HEK293 (cell line): ENCODE measurements around the gene PLCL2.

Experiments used
- TRIM28 ChIP-seq: IDR thresholded peaks from 2 replicates; pipeline ENCODE4 v1.6.1; 2011; ENCODE audit warnings: low read length, control low read depth, borderline replicate concordance
- ZBTB1 ChIP-seq: fragments of 450-650 bp; formaldehyde crosslinking; IDR thresholded peaks from 2 replicates; pipeline ENCODE4 v1.5.1; 2016; ENCODE audit warnings: missing biosample characterization, missing genetic modification characterization
- ZNF174 ChIP-seq: fragments of 450-650 bp; formaldehyde crosslinking; IDR thresholded peaks from 2 replicates; pipeline ENCODE4 v1.5.0; 2017; ENCODE audit warnings: missing biosample characterization, mild to moderate bottlenecking, missing genetic modification characterization
- ZNF302 ChIP-seq: fragments of 450-650 bp; formaldehyde crosslinking; IDR thresholded peaks from 2 replicates; pipeline ENCODE4 v1.5.1; 2016; ENCODE audit warnings: missing biosample characterization, missing genetic modification characterization, low read depth
- ZNF394 ChIP-seq: fragments of 450-650 bp; formaldehyde crosslinking; IDR thresholded peaks from 2 replicates; pipeline ENCODE4 v1.5.1; 2016; ENCODE audit warnings: missing biosample characterization, missing genetic modification characterization, mild to moderate bottlenecking, moderate library complexity, borderline replicate concordance
- ZNF626 ChIP-seq: fragments of 450-650 bp; sonication (Bioruptor Pico); formaldehyde crosslinking; IDR thresholded peaks from 2 replicates; pipeline ENCODE4 v1.5.1; 2018; ENCODE audit warnings: missing biosample characterization, missing genetic modification characterization, inconsistent platforms
- ZNF707 ChIP-seq: fragments of 450-650 bp; formaldehyde crosslinking; IDR thresholded peaks from 2 replicates; pipeline ENCODE4 v1.5.1; 2016; ENCODE audit warnings: missing biosample characterization, missing genetic modification characterization
- TF ChIP-seq, protein P1 (sequence below): fragments of 450-650 bp; formaldehyde crosslinking; IDR thresholded peaks from 2 replicates; pipeline ENCODE4; 2016; ENCODE audit warnings: missing biosample characterization, missing genetic modification characterization
- TF ChIP-seq, protein P2 (sequence below): fragments of 450-650 bp; formaldehyde crosslinking; IDR thresholded peaks from 2 replicates; pipeline ENCODE4 v1.5.1; 2016; ENCODE audit warnings: missing biosample characterization, missing genetic modification characterization, low read depth
- TF ChIP-seq, protein P3 (sequence below): fragments of 450-650 bp; formaldehyde crosslinking; IDR thresholded peaks from 2 replicates; pipeline ENCODE4 v1.5.1; 2016; ENCODE audit warnings: missing biosample characterization, missing genetic modification characterization

DNA sequence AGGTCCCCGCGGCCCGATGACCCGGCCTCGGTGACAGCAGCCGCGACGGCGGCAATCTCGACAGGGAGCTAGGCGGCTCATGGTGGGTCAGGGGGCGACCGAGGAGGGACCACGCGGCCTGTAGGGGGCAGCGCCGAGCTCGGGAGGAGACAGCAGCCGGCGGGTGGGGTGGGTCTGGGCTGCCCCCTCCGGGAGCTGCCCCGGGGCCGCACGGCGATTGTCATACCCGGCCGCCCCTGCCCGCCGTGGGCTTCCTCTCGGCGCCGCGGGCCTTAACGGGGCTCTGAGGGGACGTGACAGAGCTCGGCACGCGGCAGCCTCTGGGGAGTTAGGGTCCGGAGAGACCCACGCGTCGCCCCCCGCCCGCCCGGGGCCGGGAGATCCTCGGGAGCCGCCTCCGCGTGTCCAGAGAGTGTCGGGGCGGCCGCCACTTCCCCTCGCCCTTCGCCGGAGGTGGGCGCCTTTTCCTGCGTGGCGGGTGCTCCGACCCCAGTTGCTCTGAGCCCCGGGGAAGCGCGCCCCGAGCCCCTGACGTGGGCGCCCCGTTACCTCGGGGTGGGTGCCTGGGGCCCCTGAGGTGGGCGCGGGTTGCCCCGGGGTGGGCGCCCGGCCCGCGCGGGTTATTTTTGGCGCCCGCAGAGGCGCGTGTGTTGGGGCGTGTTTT, 539 bp upstream of the PLCL2 start:
- TF ChIP-seq, protein P1, sequence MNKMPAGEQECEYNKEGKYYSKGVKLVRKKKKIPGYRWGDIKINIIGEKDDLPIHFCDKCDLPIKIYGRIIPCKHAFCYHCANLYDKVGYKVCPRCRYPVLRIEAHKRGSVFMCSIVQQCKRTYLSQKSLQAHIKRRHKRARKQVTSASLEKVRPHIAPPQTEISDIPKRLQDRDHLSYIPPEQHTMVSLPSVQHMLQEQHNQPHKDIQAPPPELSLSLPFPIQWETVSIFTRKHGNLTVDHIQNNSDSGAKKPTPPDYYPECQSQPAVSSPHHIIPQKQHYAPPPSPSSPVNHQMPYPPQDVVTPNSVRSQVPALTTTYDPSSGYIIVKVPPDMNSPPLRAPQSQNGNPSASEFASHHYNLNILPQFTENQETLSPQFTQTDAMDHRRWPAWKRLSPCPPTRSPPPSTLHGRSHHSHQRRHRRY (tag by site-specific recombination), result no peak
- TF ChIP-seq ZNF174, result 0 out of 2 replicates have a peak, but pooled peaks have one; percentile 15
- TF ChIP-seq ZNF707 (tag by site-specific recombination), result peak; percentile 84
- TF ChIP-seq, protein P2, sequence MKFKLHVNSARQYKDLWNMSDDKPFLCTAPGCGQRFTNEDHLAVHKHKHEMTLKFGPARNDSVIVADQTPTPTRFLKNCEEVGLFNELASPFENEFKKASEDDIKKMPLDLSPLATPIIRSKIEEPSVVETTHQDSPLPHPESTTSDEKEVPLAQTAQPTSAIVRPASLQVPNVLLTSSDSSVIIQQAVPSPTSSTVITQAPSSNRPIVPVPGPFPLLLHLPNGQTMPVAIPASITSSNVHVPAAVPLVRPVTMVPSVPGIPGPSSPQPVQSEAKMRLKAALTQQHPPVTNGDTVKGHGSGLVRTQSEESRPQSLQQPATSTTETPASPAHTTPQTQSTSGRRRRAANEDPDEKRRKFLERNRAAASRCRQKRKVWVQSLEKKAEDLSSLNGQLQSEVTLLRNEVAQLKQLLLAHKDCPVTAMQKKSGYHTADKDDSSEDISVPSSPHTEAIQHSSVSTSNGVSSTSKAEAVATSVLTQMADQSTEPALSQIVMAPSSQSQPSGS (tag by site-specific recombination), result no peak
- no peak for TF ChIP-seq ZNF394 (tag by site-specific recombination)
- no peak for TF ChIP-seq ZNF302 (tag by site-specific recombination)
- no peak for TF ChIP-seq TRIM28
- TF ChIP-seq ZNF626 (tag by site-specific recombination), result no peak
- TF ChIP-seq, protein P3, sequence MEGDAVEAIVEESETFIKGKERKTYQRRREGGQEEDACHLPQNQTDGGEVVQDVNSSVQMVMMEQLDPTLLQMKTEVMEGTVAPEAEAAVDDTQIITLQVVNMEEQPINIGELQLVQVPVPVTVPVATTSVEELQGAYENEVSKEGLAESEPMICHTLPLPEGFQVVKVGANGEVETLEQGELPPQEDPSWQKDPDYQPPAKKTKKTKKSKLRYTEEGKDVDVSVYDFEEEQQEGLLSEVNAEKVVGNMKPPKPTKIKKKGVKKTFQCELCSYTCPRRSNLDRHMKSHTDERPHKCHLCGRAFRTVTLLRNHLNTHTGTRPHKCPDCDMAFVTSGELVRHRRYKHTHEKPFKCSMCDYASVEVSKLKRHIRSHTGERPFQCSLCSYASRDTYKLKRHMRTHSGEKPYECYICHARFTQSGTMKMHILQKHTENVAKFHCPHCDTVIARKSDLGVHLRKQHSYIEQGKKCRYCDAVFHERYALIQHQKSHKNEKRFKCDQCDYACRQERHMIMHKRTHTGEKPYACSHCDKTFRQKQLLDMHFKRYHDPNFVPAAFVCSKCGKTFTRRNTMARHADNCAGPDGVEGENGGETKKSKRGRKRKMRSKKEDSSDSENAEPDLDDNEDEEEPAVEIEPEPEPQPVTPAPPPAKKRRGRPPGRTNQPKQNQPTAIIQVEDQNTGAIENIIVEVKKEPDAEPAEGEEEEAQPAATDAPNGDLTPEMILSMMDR (tag by site-specific recombination), result peak; percentile 75
- no peak for TF ChIP-seq ZBTB1
